Activated T-helper 9 cell treated with anti-CD3 and anti-CD28 coated beads, Interleukin-2, amount 50 U/mL, for 16 hours (primary cell): ENCODE data around the gene PKD1.

Source experiments
- DNase-seq: peaks from one replicate; pipeline ENCODE4 v3.0.0-alpha.2; 2020; ENCODE audit warnings: low read depth

Gene PKD1

DNA sequence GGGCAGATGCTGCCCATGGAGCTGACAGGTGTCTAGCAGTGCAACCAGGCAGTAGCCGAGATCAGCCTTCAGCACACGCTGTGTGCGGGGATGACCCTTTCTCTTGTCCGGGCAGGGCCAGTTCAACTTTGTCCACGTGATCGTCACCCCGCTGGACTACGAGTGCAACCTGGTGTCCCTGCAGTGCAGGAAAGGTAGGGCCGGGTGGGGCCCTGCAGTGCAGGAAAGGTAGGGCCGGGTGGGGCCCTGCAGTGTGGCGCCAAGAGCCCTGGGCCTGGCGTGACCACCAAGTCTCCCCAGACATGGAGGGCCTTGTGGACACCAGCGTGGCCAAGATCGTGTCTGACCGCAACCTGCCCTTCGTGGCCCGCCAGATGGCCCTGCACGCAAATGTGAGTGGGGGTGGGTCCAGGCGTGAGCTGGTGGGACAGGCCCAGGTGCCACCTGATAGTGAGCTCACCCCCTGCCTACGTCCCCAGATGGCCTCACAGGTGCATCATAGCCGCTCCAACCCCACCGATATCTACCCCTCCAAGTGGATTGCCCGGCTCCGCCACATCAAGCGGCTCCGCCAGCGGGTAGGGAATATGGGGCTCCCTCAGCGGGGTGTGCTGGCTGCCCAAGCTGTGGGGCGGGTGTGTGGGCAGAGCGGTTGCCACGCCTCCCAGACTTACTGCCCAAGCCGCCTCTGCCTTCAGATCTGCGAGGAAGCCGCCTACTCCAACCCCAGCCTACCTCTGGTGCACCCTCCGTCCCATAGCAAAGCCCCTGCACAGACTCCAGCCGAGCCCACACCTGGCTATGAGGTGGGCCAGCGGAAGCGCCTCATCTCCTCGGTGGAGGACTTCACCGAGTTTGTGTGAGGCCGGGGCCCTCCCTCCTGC is 47.7 kb downstream of the PKD1 start:
- no peak for DNase-seq

DNA sequence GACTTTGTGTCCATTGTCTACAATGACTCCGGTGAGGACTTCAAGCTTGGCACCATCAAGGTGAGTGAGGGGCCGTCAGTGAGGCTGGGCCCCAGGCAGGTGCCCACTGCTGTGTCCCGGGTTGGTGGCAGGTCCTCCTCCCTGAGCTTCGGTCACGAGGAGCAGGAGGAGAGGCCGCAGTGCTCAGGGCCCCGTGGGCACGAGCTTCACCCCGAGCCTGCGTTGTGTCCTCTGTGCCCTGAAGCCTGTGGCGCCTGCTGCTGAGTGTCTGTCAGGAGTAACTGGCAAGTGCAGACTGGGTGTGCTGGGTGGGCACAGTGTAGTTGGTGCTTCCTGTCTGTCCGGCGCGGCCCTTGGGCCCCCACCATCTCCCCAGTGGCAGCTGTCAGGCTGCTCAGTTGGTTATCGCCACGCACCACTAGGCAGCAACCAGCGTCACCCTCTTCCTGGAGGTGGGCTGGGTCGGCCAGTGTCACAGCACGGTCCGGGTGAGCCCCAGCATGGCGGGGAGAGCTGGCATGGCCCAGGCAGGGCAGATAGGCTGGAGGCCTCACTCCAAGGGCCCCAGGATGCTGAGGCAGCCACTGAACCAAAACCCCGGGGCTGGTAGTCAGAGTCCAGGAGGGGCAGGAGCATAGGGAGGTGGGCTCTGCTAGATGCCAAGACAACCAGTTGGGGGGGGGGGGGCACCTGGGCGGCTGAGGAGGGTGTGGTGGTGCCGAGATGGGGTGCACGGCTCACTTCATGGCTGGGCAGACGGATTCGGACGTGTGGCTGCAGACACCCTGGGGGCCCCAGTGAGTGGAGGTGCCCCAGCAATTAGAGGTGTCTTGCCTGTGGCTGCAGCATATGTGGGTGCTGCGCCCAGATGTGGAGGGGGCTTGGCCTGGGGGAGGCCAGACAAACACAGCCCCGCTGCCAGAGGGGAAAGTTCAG is 48.6 kb downstream of the PKD1 start:
- no peak for DNase-seq

DNA sequence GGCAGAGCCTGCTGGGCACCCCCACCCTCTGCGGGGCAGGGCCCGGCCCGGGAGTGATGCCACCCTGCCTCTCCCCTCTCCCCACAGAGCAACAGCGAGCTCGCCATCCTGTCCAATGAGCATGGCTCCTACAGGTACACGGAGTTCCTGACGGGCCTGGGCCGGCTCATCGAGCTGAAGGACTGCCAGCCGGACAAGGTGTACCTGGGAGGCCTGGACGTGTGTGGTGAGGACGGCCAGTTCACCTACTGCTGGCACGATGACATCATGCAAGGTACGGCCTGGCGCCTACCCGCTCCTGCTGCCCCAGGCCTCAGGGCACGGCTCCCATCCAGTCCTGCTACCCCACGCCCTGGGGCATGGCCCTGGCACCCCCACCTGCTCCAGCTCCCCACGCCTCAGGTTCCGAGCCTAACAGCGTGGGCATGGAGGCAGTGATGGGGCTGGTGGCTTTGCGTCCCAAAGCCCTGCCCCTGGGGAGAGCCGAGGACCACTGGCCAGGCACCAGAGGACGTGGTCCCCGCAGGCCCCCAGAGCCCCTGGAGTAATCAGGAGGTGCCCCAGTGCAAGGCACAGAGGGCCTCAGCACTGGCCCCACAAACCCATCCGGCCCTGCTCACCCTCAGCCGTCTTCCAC is 49.5 kb downstream of the PKD1 start:
- no peak for DNase-seq

DNA sequence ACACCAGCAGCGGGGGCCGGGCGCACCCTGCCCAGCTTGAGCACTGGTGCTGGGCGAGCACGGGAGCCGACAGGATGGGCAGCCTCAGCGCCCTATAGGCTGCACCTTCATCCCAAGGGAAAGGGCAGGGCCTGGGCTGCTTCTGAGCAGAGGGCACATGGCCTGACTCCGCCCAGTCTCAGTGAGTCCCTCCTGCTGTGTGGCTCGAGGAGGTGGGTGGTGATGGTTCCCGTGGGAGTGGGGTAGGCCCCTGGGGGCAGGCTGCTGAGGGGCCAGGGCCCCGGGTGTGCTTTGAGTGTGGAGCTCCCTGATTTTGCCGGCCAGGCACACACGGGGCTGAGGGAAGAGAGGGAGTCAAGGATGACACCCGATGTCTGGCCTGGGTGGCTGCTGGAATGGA is 50.0 kb downstream of the PKD1 start:
- no peak for DNase-seq

DNA sequence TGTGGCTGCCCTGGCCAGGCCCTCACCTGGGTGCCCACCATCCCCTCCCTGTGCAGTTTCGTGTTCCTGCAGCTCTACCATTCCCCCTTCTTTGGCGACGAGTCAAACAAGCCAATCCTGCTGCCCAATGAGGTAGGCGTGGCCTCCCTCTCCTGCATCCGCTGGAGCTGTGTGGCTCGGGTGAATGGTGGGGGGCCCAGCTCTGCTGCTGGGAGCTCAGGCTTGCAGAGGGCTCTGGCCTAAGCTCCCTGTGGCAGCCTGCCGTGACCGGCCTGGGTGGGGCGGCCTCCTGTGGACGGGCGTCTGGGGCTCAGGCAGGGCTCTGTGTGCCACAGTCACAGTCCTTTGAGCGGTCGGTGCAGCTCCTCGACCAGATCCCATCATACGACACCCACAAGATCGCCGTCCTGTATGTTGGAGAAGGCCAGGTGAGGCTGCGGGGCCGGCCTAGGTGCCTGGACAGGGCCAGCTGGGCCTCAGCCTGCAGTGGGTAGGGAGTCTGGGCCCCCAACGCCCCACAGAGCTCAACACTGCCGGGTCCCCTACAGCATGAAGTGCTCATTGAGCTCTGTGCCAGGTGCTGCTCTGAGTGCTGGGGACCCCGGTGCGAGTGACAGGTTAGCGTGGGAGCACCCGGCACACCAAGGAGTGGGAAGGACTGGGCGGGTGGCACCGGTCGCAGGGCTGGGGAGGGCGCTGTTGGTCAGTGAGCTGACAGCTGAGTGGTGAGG is 50.6 kb downstream of the PKD1 start:
- DNase-seq = no peak

DNA sequence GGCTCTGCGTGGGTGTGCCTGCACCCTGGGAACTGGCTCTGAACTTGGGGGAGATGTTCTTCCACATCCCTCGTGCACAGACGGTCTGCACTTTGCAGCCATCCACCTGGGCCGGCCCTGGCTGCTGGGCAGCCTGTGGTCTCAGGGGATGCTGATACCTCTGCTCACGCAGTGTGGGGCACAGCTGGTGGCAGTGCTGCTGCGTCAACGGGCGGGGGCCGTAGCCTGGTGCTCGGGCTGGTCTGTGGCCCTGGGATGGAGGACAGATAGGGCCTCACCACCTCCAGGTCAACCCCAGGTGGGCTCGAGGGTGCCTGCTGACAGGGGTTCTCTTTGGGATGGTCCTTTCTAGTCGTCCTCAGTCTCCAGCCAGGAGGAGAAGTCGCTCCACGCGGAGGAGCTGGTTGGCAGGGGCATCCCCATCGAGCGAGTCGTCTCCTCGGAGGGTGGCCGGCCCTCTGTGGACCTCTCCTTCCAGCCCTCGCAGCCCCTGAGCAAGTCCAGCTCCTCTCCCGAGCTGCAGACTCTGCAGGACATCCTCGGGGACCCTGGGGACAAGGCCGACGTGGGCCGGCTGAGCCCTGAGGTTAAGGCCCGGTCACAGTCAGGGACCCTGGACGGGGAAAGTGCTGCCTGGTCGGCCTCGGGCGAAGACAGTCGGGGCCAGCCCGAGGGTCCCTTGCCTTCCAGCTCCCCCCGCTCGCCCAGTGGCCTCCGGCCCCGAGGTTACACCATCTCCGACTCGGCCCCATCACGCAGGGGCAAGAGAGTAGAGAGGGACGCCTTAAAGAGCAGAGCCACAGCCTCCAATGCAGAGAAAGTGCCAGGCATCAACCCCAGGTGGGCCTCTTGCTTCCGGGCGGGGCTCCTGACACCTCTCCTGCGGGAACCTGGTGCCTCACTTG is 51.6 kb downstream of the PKD1 start:
- DNase-seq = no peak

DNA sequence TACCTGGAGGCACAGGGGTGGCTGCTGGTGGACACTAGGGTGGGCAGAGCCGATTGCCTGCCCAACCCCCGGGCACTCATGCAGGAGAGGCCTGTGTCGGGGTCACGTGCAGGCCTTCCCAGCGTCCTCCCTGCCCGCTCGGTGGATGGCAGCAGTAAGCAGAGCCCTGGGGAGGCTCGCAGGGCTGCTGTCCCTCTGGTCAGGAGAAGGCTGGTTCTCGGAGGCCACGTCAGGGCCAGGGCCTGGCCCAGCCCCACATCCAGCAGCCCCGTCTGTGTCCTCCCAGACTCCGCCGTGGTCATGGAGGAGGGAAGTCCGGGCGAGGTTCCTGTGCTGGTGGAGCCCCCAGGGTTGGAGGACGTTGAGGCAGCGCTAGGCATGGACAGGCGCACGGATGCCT is 52.3 kb downstream of the PKD1 start:
- DNase-seq = no peak

DNA sequence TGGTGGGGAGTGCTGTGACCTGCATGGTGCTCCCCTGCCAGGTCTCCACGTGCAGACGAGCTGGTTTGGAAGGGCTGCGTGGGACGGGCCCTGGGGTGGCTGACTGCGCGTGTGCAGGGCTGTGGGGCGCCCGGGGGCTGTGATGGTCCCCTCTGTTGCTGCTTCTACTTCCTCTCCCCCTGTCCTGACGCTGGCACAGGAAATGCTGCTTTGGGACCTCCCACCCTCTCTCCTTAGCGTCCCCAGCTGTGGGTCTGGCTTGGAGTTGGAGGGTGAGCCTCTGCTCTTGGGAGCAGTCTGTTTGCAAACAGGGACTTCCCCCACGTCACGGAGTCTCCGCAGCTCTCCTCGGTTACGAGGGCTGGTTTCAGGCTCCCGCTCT is 52.7 kb downstream of the PKD1 start:
- no peak for DNase-seq

DNA sequence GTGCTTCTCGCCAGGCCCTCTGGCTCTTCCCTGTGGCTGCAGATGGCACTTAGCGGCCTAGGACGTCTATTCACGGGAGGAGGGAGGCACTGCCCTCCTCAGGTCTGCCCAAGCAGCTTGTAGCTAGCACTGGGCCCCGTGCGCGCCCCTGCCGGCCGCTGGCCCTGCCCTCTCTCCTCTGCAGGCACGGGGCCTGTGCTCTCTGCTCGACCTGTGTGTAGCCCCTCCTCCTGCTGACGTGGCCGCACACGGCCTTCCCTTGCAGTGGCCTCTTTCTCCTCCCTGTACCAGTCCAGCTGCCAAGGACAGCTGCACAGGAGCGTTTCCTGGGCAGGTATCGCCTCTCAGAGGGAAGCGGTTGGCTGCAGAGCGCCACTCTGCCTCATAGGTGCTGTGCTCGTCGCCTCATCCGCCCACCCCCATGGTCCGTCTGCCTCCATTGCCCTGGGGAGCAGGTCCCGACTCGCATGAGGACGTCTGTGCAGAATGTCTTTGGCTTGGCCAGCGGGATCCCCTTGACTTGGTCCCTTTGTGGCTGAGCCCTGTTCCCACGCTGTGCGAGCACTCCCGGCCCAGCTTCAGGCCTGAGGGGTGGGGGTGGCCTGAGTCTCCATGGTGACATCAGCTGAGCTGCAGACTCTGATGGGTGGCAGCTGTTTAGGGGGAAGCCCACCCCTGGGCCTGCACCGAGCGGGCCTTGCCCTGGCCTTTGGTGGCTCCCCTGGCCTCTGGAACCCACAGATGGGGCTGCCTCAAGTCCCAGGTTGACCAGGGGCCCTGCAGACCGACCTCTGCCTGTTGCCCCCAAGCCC is 53.3 kb downstream of the PKD1 start:
- DNase-seq = no peak

DNA sequence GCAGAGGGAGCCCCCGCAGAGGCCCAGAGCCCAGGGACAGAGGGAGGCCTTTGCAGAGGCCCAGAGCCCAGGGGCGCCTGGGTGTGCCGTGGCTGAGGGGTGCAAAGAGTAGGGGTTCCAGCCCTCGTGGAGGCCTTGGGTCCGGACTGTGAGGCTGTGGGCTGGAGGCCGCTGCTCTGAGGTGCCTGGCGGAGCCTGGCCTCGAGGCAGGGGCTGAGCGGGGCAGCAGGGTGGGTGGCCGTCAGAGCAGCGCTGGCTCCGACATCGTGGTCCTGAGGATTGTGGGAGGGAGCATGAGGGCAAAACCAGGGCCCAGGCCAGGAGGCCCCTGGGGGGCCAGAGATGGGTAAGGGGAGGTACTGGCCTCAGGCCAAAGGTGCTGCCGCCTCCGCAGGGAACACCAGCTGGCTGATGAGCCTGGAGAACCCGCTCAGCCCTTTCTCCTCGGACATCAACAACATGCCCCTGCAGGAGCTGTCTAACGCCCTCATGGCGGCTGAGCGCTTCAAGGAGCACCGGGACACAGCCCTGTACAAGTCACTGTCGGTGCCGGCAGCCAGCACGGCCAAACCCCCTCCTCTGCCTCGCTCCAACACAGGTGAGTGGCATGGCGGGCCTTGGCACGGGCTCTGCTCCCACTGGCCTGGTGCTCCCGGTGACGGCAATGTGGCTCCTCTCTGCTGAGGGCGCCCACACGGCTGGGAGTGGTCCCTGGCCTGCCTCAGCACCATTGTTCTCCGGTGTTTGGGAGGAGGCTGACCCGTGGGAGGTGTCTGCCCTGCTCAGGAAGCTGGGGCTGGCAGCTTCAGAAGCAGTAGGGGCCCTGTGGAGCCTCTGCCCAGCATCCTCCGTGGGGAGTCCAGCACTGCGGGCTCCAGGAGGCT is 54.3 kb downstream of the PKD1 start:
- no peak for DNase-seq

DNA sequence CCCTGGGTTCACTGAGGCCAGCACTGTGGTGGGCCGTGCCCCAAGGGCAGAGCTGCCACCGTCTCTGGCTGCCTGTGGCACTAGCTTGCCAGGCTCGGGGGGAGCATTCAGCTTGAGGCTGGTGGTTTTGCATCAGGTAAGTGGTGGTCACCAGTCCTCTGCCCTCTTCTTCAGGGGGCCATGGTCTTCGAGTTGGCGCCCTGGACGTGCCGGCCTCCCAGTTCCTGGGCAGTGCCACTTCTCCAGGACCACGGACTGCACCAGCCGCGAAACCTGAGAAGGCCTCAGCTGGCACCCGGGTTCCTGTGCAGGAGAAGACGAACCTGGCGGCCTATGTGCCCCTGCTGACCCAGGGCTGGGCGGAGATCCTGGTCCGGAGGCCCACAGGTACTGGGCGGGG is 55.7 kb downstream of the PKD1 start:
- no peak for DNase-seq

DNA sequence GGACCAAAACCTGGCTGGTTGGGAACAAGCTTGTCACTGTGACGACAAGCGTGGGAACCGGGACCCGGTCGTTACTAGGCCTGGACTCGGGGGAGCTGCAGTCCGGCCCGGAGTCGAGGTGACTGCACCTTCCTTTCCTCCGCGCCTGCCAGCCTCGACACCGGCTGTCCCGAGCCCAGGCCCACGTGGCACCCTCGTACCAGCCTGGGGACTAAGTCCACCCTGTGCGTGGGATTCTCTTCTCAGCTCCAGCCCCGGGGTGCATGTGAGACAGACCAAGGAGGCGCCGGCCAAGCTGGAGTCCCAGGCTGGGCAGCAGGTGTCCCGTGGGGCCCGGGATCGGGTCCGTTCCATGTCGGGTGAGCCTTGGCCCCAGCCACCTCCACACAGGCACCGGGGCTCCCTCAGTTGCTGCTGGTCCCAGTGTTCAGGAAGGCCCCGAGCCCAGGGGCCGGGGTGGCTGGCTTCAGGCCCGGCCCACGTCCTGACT is 56.3 kb downstream of the PKD1 start:
- no peak for DNase-seq

DNA sequence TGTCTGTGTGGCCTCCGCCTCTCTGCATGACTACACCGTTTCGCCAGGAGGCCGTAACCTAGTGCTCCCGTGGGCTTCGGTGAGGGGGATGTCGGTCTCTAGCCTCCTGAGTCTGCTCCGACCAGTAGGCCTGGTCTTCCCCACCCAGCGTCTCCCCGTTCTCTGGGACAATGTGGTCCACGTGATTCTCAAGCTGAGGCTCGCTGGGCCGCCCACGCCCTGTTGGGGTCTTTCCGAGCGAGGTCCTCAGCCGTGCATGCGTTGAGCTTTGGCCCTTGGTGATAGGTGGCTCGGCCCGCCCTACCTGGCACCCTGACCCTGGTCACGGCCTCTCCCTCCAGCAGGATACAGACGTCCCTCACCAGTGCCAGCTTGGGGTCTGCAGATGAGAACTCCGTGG is 57.0 kb downstream of the PKD1 start:
- DNase-seq = no peak

DNA sequence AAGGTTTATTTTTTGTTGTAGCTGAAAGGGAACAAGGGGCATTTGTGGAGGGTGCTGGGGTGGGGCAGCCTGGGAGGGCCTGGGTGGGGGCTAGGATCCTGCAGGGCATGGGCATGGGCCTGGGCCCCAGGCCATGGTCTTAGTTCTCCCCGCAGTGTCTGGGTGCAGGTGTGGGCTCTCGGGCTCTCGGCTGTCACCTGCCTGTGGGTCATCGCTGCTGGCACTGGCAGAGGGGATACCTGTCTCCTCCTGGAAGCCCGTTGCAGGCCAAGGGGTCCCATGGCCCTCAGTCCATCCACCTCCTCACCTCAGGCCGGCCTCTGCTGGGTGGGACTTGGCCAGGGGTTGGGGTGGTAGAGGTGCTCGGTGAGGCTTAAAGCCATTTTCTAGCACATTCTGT is 57.6 kb downstream of the PKD1 start:
- no peak for DNase-seq

DNA sequence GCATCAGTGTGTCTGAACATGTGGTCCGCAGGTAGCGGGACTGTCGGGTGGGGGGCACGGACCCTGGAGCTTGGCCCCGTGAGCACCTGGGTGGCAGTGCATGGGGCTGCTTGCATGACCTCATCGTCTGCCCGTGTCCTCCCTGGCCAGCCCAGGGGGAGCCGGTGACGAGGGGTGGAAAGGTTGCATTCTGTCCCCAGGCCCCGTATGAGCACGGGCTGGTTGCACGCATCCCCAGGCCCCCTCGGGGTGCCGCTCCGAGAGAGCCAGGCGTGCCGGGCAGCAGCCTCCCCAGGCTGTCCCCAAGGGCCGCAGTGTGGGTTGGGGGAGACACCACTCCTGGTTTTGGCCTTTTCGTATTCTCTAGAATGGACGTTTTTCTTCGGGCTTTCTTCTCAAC is 58.0 kb downstream of the PKD1 start:
- DNase-seq = no peak

DNA sequence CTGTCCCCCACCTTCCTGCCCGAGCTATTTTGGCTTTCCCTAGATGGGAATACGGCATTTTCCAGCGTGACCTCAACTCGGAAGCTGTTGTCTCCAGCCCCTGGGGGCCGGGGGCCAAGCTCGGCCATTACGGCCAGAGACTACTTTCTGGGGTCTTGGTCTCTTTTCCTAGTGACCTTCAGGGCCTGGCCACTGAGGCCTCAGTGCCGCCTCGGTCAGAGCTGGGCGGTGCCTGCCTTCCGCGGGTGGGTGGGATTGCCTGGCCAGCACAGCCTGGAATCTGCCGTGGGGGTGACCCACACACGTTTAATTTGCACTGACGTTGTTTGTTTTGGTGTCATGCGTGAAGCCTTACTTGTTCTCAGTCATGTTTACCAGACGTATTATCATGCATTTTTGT is 58.7 kb downstream of the PKD1 start:
- DNase-seq = no peak

DNA sequence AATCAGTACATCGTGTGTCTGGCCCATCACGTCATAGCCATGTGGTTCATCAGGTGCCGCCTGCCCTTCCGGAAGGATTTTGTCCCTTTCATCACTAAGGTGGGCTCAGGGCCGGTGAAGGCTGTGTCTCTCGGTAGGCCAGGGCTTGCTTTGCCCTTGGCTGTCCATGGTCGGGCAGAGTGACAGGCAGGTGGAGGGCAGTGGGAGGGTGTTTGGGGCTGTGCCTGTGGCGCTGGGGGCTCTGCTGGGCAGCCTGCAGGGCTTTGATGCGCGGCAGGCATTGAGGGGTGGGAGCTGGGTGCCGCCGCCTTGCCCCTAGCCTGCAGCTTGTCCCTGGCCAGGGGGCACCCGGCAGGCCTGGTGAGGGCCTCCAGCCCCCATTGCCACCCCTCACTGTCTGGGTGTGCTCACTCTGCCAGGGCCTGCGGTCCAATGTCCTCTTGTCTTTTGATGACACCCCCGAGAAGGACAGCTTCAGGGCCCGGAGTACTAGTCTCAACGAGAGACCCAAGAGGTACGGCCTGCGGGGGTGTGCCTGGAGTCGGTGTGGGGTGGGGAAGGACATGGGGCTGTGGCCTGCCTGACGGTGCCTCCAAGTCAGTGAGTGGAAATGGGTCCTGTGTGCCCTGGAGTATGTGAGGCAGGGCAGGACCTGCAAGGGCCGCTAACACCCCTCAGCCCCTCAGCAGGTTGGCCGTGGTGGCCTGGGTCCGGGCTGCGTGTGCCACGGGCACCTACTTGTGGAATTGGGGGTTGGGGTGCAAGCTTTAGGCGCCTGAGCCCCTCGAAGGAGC is 59.4 kb downstream of the PKD1 start:
- no peak for DNase-seq

DNA sequence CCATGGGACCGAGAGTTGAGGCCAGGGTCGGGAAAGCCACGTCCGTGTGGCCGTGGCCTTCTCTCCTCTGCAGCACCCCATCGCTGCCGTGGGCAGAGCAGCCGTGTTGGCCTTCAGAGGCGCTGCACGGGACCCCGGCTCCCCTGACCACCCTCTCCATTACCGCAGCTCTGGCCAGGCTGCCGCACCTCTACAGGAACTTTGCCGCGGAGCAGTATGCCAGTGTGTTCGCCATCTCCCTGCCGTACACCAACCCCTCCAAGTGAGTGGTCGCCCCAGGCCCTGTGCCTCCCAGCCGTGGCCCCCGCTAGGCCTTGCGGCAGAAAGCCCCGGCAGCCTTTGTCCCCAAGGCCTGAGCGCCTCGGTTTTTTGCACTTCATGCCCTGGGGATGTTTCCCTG is 60.1 kb downstream of the PKD1 start:
- DNase-seq = no peak
